ENCODE results near the gene TRAK2. TPM values are rescaled to one million over a fixed set of nuclear protein-coding genes. Genes with fewer than 3 reads are reported as not detected.
A peak's percentile ranks its signal among the peaks of the same experiment; 100 is the strongest.

TRAK2 gene, protein sequence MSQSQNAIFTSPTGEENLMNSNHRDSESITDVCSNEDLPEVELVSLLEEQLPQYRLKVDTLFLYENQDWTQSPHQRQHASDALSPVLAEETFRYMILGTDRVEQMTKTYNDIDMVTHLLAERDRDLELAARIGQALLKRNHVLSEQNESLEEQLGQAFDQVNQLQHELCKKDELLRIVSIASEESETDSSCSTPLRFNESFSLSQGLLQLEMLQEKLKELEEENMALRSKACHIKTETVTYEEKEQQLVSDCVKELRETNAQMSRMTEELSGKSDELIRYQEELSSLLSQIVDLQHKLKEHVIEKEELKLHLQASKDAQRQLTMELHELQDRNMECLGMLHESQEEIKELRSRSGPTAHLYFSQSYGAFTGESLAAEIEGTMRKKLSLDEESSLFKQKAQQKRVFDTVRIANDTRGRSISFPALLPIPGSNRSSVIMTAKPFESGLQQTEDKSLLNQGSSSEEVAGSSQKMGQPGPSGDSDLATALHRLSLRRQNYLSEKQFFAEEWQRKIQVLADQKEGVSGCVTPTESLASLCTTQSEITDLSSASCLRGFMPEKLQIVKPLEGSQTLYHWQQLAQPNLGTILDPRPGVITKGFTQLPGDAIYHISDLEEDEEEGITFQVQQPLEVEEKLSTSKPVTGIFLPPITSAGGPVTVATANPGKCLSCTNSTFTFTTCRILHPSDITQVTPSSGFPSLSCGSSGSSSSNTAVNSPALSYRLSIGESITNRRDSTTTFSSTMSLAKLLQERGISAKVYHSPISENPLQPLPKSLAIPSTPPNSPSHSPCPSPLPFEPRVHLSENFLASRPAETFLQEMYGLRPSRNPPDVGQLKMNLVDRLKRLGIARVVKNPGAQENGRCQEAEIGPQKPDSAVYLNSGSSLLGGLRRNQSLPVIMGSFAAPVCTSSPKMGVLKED
- total RNA-seq (65.8 TPM), polyA plus RNA-seq (ENCODE audit: insufficient read depth, low read depth, low replicate concordance) (16.6 TPM)
- long read RNA-seq, donor 1, full-length matches to known transcripts = 2 of 2 reads
- long read RNA-seq, donor 1, partial matches to known transcripts = 0 of 2 reads
- long read RNA-seq, donor 1, other reads (novel, unspliced or antisense) = 0 of 2 reads
- long read RNA-seq, donor 2, full-length matches to known transcripts = 2 of 12 reads
- long read RNA-seq, donor 2, partial matches to known transcripts = 10 of 12 reads
- long read RNA-seq, donor 2, other reads (novel, unspliced or antisense) = 0 of 12 reads
- long read RNA-seq, donor 3, full-length matches to known transcripts = 1 of 1 reads
- long read RNA-seq, donor 3, partial matches to known transcripts = 0 of 1 reads
- long read RNA-seq, donor 3, other reads (novel, unspliced or antisense) = 0 of 1 reads
- long read RNA-seq, donor 4, full-length matches to known transcripts = 4 of 21 reads
- long read RNA-seq, donor 4, partial matches to known transcripts = 17 of 21 reads
- long read RNA-seq, donor 4, other reads (novel, unspliced or antisense) = 0 of 21 reads
- long read RNA-seq, donor 5 = 0 reads
- long read RNA-seq, donor 6, full-length matches to known transcripts = 2 of 16 reads
- long read RNA-seq, donor 6, partial matches to known transcripts = 14 of 16 reads
- long read RNA-seq, donor 6, other reads (novel, unspliced or antisense) = 0 of 16 reads
- long read RNA-seq, donor 7, full-length matches to known transcripts = 23 of 39 reads
- long read RNA-seq, donor 7, partial matches to known transcripts = 3 of 39 reads
- long read RNA-seq, donor 7, other reads (novel, unspliced or antisense) = 13 of 39 reads
- long read RNA-seq, donor 8 = 0 reads
- long read RNA-seq, donor 9, full-length matches to known transcripts = 1 of 1 reads
- long read RNA-seq, donor 9, partial matches to known transcripts = 0 of 1 reads
- long read RNA-seq, donor 9, other reads (novel, unspliced or antisense) = 0 of 1 reads
- long read RNA-seq, donor 10, partial matches to known transcripts = 52 of 58 reads
- long read RNA-seq, donor 10, other reads (novel, unspliced or antisense) = 5 of 58 reads

GRCh38 chr2:201451292-201452057, at the start of gene TRAK2, which contains the start of gene STRADB:
Gene TRAK2, minus strand, starts transcription at chr2:201451458. Its CDS starts 30,951 bp downstream, at chr2:201420507.
Gene STRADB, plus strand, starts transcription at chr2:201451740. Its CDS starts 3,101 bp downstream, at chr2:201454841.
- H3K27me3 ChIP-seq (ENCODE audit: control insufficient read depth, insufficient read depth, low read length) = no peaks in the 10 kb centered on the region
- FAIRE-seq = no peak
- H3K9ac ChIP-seq (ENCODE audit: low read length in 3 of 3) = peak within 1 kb of the TSS; percentile 81 to 86 (median 83)
- intact Hi-C loops (cut with DNase I) = no loop called here
- H3K4me3 ChIP-seq (ENCODE audit: low read length in 3 of 3) = peak within 1 kb of the TSS; percentile 91 to 95 (median 93)
- TF ChIP-seq, protein P1, sequence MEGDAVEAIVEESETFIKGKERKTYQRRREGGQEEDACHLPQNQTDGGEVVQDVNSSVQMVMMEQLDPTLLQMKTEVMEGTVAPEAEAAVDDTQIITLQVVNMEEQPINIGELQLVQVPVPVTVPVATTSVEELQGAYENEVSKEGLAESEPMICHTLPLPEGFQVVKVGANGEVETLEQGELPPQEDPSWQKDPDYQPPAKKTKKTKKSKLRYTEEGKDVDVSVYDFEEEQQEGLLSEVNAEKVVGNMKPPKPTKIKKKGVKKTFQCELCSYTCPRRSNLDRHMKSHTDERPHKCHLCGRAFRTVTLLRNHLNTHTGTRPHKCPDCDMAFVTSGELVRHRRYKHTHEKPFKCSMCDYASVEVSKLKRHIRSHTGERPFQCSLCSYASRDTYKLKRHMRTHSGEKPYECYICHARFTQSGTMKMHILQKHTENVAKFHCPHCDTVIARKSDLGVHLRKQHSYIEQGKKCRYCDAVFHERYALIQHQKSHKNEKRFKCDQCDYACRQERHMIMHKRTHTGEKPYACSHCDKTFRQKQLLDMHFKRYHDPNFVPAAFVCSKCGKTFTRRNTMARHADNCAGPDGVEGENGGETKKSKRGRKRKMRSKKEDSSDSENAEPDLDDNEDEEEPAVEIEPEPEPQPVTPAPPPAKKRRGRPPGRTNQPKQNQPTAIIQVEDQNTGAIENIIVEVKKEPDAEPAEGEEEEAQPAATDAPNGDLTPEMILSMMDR (IDR thresholded peaks at IDR 0.05; ENCODE audit: borderline replicate concordance, extremely low read depth, insufficient read depth) = no peak
- no peaks in the 10 kb centered on the region for H3K36me3 ChIP-seq (ENCODE audit: control insufficient read depth in 2 of 3, insufficient read depth in 3 of 3, low read length in 3 of 3)
- no peaks in the 10 kb centered on the region for H3K9me3 ChIP-seq (ENCODE audit: control insufficient read depth in 2 of 3, insufficient read depth in 1 of 3, low read length in 3 of 3)
- DNase-seq = peak; percentile 97 to 98 (median 98)
- H3K27ac ChIP-seq (ENCODE audit: low read depth in 2 of 2, low read length in 2 of 2) = peak within 1 kb of the TSS; percentile 72 to 81
- peaks cover 0 to 15% (median 3%) of the 10 kb centered on the region in 3 donors for H3K4me1 ChIP-seq (ENCODE audit: control insufficient read depth in 2 of 3, insufficient read depth in 2 of 3, low read depth in 1 of 3, low read length in 3 of 3)

GRCh38 chr2:201500534-201500933, 49.3 kb upstream of the TRAK2 start:
- no peaks in the 10 kb centered on the region for H3K4me1 ChIP-seq (ENCODE audit: control insufficient read depth in 2 of 3, insufficient read depth in 2 of 3, low read depth in 1 of 3, low read length in 3 of 3)
- no peak overlapping the region for H3K9ac ChIP-seq (ENCODE audit: low read length in 3 of 3)
- H3K9me3 ChIP-seq (ENCODE audit: control insufficient read depth in 2 of 3, insufficient read depth in 1 of 3, low read length in 3 of 3) = peaks cover 0 to 17% (median 0%) of the 10 kb centered on the region in 3 donors
- TF ChIP-seq, protein P1 (IDR thresholded peaks at IDR 0.05; ENCODE audit: borderline replicate concordance, extremely low read depth, insufficient read depth) = no peak
- intact Hi-C loops (cut with DNase I) = no loop called here
- H3K27ac ChIP-seq (ENCODE audit: low read depth in 2 of 2, low read length in 2 of 2) = no peak overlapping the region
- DNase-seq (no peak), FAIRE-seq (no peak)
- H3K4me3 ChIP-seq (ENCODE audit: low read length in 3 of 3) = no peak overlapping the region
- H3K36me3 ChIP-seq (ENCODE audit: control insufficient read depth in 2 of 3, insufficient read depth in 3 of 3, low read length in 3 of 3) = no peaks in the 10 kb centered on the region
- H3K27me3 ChIP-seq (ENCODE audit: control insufficient read depth, insufficient read depth, low read length) = no peaks in the 10 kb centered on the region

Data from kidney (tissue), 22 donors.